HG03064 (cell line): ENCODE data around the gene OR6T1.
A peak's percentile ranks its signal among the peaks of the same experiment; 100 is the strongest.

Source experiments
- ATAC-seq: cut with Tn5 transposase; IDR thresholded peaks from one replicate; pipeline ENCODE4 v1.9.1; 2021; ENCODE audit warnings: low read depth; ENCODE audit not compliant: unreplicated experiment

OR6T1 gene, protein sequence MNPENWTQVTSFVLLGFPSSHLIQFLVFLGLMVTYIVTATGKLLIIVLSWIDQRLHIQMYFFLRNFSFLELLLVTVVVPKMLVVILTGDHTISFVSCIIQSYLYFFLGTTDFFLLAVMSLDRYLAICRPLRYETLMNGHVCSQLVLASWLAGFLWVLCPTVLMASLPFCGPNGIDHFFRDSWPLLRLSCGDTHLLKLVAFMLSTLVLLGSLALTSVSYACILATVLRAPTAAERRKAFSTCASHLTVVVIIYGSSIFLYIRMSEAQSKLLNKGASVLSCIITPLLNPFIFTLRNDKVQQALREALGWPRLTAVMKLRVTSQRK

DNA sequence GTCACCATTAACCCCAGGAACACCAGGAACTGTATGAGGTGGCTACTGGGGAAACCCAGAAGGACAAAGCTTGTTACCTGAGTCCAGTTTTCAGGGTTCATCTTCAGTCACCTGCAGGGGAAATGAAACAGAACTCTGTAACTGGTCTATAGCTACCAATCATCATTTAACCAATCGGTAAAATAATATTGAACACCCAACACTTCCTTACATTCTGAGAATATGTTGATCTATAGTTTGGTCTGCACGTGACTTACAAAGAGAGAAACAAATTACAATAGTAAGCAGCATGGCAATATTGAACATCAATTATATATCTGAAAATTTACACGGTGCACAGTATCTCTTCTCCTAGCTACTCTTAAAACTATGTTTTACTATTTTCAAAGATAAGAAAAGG is at the start of gene OR6T1:
Gene OR6T1 (minus strand): TSS at position 101 of the 400 bp plus-strand sequence. CDS start 0 bp downstream, at position 101.
- ATAC-seq, result no peak

DNA sequence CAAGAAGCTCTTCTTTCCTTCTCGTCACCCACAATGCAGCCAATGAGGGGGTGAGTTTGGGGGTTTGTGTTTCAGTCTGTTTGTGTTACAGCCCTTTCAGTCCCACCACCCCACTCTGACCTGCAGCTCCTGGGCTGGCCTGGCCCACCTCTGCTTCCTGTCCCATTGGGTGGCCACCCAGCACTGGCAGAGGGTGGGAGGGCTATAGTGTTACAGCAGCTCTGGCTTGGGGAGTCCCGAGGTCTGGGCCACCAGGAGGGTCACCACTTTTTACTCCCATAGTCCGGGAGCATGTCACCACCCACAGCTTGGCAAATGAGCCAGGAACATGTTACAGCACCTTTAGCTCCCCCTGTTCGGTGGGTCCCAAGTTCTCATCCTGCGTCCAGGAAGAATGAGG is 35.7 kb upstream of the OR6T1 start:
- no peak for ATAC-seq

DNA sequence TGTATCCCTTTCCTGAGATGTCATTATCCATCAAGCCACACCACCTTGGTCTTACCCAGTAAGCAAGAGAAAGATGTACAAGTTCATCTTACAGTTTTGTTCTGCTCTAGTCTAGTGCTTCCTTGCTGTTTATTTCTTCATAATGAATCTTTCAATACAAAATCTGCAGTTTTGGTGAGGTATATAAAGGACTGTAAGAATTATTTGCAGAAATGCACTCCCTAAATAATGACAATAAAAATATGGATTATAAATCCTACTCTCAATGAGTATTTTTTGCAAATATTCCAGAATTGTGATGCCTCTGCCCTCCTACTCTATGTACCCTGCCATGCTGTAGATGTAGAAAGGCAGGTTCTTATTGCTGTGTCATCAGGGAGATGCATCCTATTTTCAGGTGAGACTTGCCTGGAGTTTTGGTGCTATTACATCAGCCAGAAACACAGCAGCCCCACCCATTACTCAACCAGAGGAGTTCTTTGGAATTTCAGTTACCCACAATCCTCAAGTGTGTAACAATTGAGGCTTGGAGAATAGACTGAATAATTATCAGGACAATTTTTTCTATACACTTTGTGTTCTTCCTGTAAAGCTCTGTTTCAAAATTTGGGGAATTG is 34.2 kb upstream of the OR6T1 start, which contains the start of gene OR10S1:
Gene OR10S1 (minus strand): TSS at position 51 of the 617 bp plus-strand sequence. CDS start 117 bp downstream, outside the sequence.
- ATAC-seq, result no peak

DNA sequence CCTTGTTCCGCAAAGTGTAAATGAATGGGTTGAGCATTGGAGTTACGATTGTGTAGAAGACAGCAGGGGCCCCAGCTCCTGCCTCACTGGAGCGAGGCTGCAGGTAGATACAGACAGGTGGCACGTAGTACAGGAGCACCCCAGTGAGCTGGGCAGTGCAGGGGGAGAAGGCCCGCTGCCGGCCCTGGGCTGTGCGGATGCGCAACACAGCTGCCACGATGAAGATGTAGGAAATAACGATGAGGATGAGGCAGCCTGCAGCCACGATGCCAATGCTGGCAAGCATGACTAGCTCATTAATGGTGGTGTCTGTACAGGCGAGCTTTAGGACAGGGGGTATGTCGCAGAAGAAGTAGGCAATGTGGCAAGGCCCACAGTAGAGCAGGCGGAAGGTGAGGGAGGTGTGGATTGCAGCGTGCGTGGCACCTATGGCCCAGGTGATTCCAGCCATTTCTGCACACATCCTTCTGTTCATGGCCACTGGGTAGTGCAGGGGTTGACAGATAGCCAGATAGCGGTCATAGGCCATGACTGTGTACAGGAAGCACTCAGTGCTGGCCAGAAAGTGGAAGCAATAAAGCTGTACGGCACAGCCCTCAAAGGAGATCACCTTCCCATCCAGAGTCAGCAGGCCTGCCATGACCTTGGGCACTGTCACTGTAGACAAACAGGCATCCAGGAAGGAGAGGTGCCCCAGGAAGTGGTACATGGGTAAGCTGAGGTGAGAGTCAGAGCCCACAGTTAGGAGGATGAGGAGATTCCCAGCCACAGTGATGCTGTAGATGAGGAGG is 33.3 kb upstream of the OR6T1 start:
- no peak for ATAC-seq

DNA sequence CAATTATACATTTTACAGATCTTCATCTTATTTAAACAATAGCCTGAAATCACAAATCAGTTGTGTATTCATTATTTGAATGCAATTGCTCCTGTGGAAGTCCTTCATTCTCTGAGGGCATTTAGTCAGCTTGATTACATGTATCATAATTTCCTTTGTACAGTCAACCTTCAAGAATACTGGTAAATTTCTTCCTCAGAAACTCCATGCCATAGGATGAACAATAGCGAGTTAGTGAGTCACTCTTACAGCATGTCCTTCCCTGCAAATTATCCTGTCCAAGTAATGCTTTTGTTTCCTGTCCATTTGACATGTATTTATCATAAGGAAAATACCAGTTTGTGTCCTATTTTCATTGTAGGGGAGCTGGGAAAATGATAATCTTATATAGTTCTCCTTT is 30.2 kb upstream of the OR6T1 start:
- no peak for ATAC-seq

DNA sequence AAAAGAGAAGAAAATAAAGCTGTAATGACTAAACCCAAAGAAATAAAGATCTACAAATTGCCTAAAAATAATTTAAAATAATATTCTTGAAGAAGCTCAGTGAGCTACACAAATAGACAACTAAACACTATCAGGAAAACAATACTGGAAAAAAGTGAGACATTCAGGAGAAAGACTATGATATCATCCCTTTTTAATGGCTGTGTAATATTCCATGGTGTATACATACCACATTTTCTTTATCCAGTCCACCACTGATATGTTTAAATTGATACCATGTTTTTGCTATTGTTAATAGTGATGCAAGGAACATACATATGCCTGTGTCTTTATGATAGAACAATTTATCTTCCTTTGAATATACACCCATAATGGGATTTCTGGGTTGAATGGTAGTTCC is 13.1 kb upstream of the OR6T1 start:
- no peak for ATAC-seq

DNA sequence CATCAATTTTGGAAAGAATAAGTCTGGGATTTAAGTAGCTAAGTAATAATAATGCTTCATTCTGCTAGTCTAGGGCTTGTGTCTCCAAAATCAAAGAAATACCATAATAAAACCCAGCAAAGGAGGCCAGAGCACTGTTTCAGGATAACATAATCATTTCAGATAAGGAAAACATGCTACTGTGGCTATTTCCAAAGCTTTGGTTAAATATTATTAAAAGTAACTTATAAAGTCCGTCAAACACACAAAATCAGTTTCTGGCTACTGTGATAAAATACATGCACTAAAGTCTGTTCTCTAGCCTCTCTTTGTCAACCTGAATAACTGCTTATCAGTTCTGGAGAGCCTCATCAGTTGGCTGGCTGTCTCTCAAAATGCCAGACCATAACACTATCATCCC is 1.5 kb upstream of the OR6T1 start:
- no peak for ATAC-seq

DNA sequence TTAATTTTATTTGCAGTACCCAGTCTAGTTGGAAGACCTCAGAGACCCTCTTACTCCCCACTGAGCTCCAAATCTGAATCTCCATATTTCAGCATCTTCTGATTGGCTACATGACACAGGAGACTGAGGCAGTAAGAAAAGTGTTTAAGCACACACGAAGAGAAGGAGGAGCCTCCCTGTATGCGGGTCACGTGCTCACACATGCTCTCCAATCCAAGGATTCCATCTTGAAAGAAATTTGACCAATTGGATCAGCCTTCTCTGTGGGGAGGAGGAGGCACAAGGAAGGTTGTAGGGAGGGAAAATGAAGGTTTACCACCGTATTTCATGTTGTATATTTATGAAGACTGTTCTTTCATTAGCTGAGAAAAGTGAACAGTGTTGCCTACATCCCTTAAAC is 1.2 kb downstream of the OR6T1 start:
- ATAC-seq, result no peak

DNA sequence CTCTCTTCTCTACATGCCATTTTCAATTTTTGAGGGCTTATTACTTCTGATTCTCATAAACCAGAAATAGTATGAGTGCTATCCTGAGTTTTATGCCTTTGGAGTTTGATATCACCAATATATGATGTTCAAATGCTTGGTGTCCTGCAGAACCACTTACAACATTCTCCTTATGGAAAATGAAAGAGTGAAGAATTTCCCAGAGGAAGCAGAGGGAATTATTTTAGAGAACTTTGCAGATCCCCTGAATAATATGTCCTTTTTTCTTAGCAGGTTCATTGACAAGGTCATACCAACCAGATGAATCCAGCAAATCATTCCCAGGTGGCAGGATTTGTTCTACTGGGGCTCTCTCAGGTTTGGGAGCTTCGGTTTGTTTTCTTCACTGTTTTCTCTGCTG is 4.3 kb downstream of the OR6T1 start, which contains the start of gene OR4D5:
Gene OR4D5 (plus strand): TSS at position 301 of the 400 bp plus-strand sequence. CDS start 0 bp downstream, at position 301.
- no peak for ATAC-seq

DNA sequence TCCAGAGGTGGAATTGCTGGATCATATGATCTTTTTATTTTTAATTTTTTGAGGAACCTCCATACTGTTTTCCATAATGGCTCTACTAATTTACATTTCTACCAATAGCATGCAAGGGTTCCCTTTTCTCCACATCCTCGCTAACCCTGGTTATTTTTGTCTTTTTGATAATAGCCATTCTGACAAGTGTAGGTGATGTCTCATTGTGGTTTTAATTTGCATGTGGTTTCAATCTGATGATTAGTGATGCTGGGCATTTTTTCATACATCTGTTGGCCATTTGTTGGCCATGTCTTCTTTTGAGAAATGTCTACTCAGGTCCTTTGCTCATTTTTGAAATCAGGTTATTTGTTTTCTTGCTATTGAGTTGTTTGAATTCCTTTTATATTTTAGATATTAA is 19.6 kb downstream of the OR6T1 start:
- no peak for ATAC-seq

DNA sequence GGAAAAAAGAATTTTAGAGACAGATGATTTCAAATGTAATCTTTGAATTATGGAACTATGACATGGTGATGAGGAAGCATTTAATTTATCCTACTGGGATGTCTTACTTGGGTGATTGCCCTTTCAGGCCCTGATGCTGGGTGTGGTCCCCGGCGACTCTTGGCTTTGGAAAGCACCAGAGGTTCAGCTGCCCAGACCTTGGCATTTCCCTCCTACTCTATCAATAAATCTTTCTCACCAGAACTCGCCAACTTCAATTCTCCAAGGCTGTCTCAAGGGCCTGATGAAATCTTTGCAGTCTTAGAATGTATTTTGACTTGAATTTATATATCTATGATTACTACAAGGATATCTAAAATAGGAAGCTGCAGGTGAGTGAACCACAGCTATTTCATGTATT is 22.7 kb downstream of the OR6T1 start:
- ATAC-seq, result no peak

DNA sequence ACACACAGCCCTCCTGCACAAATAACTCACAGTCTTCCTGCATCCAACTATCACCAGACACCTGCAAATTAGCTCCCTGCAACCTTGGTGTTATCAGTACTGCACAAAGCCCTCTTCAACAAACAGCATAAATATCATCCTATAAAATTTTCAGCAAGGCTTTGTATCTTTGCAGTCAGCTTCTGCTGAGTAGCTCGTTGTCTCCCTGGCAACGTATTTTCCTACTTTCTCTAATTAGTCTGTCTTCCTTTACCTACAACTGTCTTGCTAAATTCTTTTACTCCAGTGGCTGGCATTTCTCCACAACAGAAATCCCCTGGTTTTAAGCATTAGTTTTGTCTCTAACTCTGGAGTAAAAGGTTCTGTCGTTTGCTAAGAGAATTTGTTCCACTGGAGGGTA is 37.8 kb downstream of the OR6T1 start:
- ATAC-seq, result no peak

DNA sequence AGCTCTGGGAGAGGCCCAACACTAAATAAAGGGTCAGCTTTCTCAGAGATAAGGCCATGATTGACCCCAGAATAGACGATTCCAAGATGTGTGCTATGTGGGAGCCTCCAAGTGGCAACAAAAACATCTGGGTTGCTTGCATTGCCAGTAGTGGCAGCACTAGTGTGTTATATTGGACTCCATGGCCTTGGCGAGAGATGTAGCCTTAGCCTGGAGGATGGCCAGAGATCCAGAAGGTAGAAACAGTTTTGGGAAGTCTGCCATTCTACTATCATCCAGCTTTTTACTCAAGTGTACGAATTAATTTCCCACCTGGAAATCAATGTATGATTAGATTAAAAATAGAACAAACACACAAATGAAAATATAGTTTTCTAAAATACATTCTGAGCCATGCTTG is 38.7 kb downstream of the OR6T1 start:
- ATAC-seq, result no peak

DNA sequence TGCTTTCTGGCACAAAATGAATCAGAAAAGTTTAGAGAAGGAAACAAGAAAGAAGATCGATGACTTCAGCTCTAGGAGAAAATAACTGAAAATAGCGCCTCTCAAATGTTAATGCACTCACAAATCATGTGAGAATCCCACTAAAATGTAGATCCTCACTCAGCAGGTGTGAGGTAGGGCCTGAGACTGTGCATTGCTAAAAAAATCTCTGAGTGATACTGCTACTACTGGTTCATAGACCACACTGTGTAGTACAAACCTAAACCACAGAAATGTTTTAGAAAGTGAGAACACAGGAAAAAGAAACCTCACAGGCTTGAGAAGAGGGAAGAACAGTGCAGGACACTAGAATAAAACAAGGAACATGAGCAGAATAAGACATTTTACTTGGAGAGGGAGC is 39.7 kb downstream of the OR6T1 start:
- ATAC-seq, result peak; percentile 56

DNA sequence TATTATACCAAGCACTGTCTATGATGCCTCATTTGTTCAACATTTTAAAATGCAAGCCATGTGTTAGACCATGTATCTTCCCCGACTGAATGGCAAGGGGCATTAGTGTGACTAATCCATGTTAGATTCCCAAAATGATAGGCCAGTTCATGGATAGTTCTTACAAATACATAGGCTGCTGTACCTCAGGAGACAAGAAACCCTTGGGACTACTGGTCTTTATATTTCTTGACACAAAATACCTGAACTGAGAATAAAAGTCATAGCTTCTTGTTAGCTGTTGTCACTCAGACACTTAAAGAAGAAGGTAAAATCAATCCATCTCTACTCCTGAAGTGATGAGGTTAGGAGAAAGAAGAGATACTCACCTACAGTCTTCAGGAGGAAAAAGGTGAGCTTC is 41.8 kb downstream of the OR6T1 start, which contains the start of gene OR8D4:
Gene OR8D4 (plus strand): TSS at position 301 of the 400 bp plus-strand sequence. CDS start 4,265 bp downstream, outside the sequence.
- ATAC-seq, result no peak

DNA sequence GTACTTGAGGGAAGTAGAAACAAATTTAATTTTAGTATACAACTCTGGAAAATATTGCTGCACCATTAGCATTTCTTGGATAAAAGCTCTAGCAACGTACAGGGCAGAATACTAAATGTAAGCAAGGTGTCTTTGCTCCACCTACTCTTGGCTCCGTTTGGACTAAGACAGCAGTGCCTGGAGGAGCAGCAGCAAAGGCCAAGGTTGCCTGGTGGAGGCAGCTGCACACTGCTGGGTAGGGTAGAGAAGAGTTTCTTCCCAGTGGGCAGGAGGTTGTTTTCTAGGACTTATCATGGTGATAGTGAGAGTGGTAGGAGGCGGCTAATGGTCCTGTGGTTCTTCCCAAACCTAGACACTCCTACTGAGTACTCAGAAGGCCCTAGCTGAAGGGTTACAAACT is 43.8 kb downstream of the OR6T1 start:
- no peak for ATAC-seq
